IPS-15b (cell line): ENCODE data around the gene GH1.
"Not testable (repeated sequence)": the region's sequence is repeated elsewhere in the genome, so short reads cannot be mapped to it uniquely, and the experiment has no call there.

Source experiments
- H3K27me3 ChIP-seq: one replicate; pipeline ENCODE4 v1.6.1; 2013; ENCODE audit warnings: low read length; ENCODE audit not compliant: control insufficient read depth, insufficient read depth
- H3K36me3 ChIP-seq: one replicate; pipeline ENCODE4 v1.6.1; 2013; ENCODE audit warnings: low read length; ENCODE audit not compliant: control insufficient read depth, insufficient read depth
- H3K4me1 ChIP-seq: one replicate; pipeline ENCODE4 v1.6.1; 2013; ENCODE audit warnings: mild to moderate bottlenecking, low read length; ENCODE audit not compliant: control insufficient read depth, insufficient read depth
- H3K4me3 ChIP-seq: one replicate; pipeline ENCODE4 v1.5.1; 2013; ENCODE audit warnings: low read depth, low read length
- H3K9ac ChIP-seq: one replicate; pipeline ENCODE4 v1.6.1; 2013; ENCODE audit warnings: low read depth, mild to moderate bottlenecking, low read length
- H3K9me3 ChIP-seq: one replicate; pipeline ENCODE4 v1.6.1; 2013; ENCODE audit warnings: mild to moderate bottlenecking, low read length; ENCODE audit not compliant: control insufficient read depth, insufficient read depth

Gene GH1

GRCh38 chr17:63918305-63918704 lies 334 bp downstream of the GH1 start:
- Histone ChIP-seq H3K4me3 (peak overlapping the region; percentile 27), H3K36me3 (peaks cover 2% of the 10 kb centered on the region), H3K9ac (no peak overlapping the region), H3K4me1 (no peaks in the 10 kb centered on the region), H3K27me3 (peaks cover 13% of the 10 kb centered on the region), H3K9me3 (no peaks in the 10 kb centered on the region)

GRCh38 chr17:63917646-63918045 lies 993 bp downstream of the GH1 start:
- Histone ChIP-seq H3K4me1 (no peaks in the 10 kb centered on the region), H3K36me3 (peaks cover 2% of the 10 kb centered on the region), H3K4me3 (peak overlapping the region; percentile 27), H3K27me3 (peaks cover 13% of the 10 kb centered on the region), H3K9me3 (no peaks in the 10 kb centered on the region), H3K9ac (no peak overlapping the region)

GRCh38 chr17:63917206-63917605 lies 1.4 kb downstream of the GH1 start:
- H3K4me1 ChIP-seq, H3K9me3 ChIP-seq, H3K4me3 ChIP-seq, H3K36me3 ChIP-seq, H3K9ac ChIP-seq: not testable (repeated sequence)
- H3K27me3 ChIP-seq, result peaks cover 13% of the 10 kb centered on the region

DNA sequence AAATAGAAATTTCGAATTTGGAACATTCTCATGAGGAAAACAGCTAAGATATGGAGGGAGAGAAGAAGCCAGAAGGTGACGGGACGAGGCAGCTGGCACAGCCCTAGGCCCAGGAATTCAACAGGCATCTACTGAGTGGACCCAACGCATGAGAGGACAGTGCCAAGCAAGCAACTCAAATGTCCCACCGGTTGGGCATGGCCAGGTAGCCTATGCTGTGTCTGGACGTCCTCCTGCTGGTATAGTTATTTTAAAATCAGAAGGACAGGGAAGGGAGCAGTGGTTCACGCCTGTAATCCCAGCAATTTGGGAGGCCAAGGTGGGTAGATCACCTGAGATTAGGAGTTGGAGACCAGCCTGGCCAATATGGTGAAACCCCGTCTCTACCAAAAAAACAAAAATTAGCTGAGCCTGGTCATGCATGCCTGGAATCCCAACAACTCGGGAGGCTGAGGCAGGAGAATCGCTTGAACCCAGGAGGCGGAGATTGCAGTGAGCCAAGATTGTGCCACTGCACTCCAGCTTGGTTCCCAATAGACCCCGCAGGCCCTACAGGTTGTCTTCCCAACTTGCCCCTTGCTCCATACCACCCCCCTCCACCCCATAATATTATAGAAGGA lies 2.0 kb downstream of the GH1 start:
- no peak overlapping the region for H3K4me3 ChIP-seq
- peaks cover 13% of the 10 kb centered on the region for H3K27me3 ChIP-seq
- H3K4me1 ChIP-seq, result no peaks in the 10 kb centered on the region
- H3K9me3 ChIP-seq, result no peaks in the 10 kb centered on the region
- H3K9ac ChIP-seq, result no peak overlapping the region
- peaks cover 2% of the 10 kb centered on the region for H3K36me3 ChIP-seq

GRCh38 chr17:63915753-63916152 lies 2.9 kb downstream of the GH1 start:
- not testable (repeated sequence) for H3K4me3 ChIP-seq, H3K36me3 ChIP-seq, H3K4me1 ChIP-seq

DNA sequence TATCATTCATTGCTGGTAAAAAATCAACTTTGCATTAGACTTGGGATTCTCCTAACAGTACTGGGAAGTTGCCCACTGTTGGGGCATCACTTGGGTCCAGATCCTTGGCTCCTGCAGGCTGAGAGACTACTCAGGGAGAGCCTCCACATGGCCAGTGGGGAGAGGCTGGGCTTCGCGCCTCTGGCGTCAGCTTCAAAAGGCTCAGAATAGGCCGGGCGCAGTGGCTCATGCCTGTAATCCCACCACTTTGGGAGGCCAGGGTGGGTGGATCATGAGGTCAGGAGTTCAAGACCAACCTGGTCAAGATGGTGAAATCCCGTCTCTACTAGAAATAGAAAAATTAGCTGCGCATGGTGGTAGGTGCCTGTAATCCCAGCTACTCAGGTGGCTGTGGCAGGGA lies 4.2 kb downstream of the GH1 start:
- Histone ChIP-seq H3K9ac (no peak overlapping the region), H3K27me3 (peaks cover 20% of the 10 kb centered on the region), H3K4me1 (peaks cover 2% of the 10 kb centered on the region), H3K4me3 (no peak overlapping the region), H3K36me3 (peaks cover 2% of the 10 kb centered on the region), H3K9me3 (no peaks in the 10 kb centered on the region)

More at GRCh38 chr17:63915753-63916152, 2.9 kb downstream of the GH1 start:
- H3K9ac ChIP-seq, H3K9me3 ChIP-seq: not testable (repeated sequence)
- peaks cover 13% of the 10 kb centered on the region for H3K27me3 ChIP-seq

DNA sequence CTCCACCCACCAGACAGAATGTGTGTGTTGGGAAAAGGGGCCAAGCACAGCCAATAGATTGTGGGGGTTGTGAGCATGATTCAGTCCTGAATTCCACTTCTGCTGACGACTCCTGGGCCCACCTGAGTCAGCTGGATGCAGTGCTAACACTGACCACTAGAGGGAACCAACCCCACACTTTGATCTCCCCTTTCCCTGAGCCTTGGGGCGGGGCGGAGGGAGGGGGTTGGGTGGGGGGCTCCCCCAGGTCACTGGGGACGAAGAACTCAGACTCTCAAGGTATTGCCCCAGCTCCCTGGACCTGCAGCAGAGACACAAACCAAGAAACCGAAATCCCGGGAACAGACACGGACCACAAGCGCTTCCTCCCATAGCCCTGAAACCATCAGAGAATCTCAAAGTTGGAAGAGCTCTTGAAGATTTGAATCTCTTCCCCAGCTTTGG lies 7.0 kb downstream of the GH1 start:
- no peaks in the 10 kb centered on the region for H3K36me3 ChIP-seq
- peaks cover 8% of the 10 kb centered on the region for H3K4me1 ChIP-seq
- no peaks in the 10 kb centered on the region for H3K9me3 ChIP-seq
- peaks cover 9% of the 10 kb centered on the region for H3K27me3 ChIP-seq
- H3K9ac ChIP-seq, result no peak overlapping the region
- no peak overlapping the region for H3K4me3 ChIP-seq

- H3K4me3 ChIP-seq, result no peak within 1 kb of the TSS
- H3K27me3 ChIP-seq, result peaks cover 7% of the 10 kb centered on the region
Measured at GRCh38 chr17:63911041-63911635, 7.5 kb downstream of the GH1 start, which contains the start of gene CSHL1. Gene CSHL1, minus strand, starts transcription at chr17:63911258. Its CDS starts 62 bp downstream, at chr17:63911196.

DNA sequence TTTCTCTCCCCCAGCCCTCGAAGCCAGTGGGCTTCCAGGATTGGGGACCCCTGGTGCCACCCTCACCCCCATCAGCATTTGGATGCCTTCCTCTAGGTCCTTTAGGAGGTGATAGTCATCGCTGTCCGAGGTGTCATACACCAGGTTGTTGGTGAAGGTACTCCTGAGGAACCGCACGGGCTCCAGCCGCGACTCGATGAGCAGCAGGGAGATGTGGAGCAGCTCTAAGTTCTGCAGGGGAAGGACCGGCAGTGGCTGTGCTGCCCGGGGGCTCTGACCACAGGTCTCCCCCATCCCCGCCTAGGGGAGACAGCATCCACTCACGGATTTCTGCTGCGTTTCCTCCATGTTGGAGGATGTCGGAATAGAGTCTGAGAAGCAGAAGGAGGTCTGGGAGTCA lies 8.5 kb downstream of the GH1 start:
- H3K9ac ChIP-seq, result no peak overlapping the region

More at GRCh38 chr17:63911041-63911635, 7.5 kb downstream of the GH1 start, which contains the start of gene CSHL1:
- Histone ChIP-seq H3K9ac (no peak within 1 kb of the TSS), H3K36me3 (no peaks in the 10 kb centered on the region), H3K9me3 (no peaks in the 10 kb centered on the region), H3K4me1 (peaks cover 8% of the 10 kb centered on the region)

DNA sequence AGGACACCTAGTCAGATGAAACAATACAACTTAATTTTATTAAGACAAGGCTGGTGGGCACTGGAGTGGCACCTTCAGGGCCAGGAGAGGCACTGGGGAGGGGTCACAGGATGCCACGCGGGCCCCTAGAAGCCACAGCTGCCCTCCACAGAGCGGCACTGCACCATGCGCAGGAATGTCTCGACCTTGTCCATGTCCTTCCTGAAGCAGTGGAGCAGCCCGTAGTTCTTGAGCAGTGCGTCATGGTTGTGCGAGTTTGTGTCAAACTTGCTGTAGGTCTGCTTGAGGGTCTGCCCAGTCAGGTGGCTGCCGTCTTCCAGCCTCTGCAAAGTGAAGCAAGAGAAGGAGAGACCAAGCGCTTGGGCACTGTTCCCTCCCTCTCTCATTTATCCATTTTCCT lies 9.1 kb downstream of the GH1 start:
- not testable (repeated sequence) for H3K9me3 ChIP-seq, H3K27me3 ChIP-seq, H3K36me3 ChIP-seq, H3K9ac ChIP-seq, H3K4me1 ChIP-seq, H3K4me3 ChIP-seq

More for the DNA sequence above, 8.5 kb downstream of the GH1 start:
- Histone ChIP-seq H3K27me3 (peaks cover 7% of the 10 kb centered on the region), H3K4me3 (no peak overlapping the region), H3K9me3 (no peaks in the 10 kb centered on the region), H3K36me3 (no peaks in the 10 kb centered on the region), H3K4me1 (peaks cover 8% of the 10 kb centered on the region)

GRCh38 chr17:63907161-63907778 lies 11.4 kb downstream of the GH1 start:
- H3K4me1 ChIP-seq, H3K4me3 ChIP-seq, H3K9ac ChIP-seq: not testable (repeated sequence)

DNA sequence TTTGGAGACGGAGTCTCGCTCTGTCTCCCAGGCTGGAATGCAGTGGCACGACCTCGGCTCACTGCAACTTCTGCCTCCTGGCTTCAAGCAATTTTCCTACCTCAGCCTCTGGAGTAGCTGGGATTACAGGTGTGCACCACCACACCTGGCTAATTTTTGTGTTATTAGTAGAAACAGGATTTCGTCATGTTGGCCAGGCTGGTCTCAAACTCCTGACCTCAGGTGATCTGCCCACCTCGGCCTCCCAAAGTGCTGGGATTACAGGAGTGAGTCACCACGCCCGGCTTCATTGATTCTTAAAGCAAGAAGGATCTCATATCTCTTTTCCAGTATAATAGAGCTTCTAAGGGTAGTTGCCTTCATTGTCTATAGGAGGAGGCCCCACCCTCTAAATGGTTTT lies 13.8 kb downstream of the GH1 start:
- H3K4me3 ChIP-seq, H3K4me1 ChIP-seq, H3K36me3 ChIP-seq, H3K9me3 ChIP-seq, H3K9ac ChIP-seq, H3K27me3 ChIP-seq: not testable (repeated sequence)

More at GRCh38 chr17:63907161-63907778, 11.4 kb downstream of the GH1 start:
- H3K27me3 ChIP-seq, H3K9me3 ChIP-seq, H3K36me3 ChIP-seq: not testable (repeated sequence)
